Endothelial cell of umbilical vein (primary cell): ENCODE results near the gene JAML. TPM values are rescaled to one million over a fixed set of nuclear protein-coding genes. Genes with fewer than 3 reads are reported as not detected.

Experiments
- BruUV-seq: library from RNA; stranded (reverse); fragments of 400-500 nt; replicated peaks from 2 replicates; lab custom pipeline; 2021; lab: Mats Ljungman, UMichigan
- CTCF ChIA-PET: fragments of 300-600, 350-600 bp; sonication (Branson Sonifier 250); formaldehyde crosslinking; loops from one replicate; lab custom pipeline; 2021; ENCODE audit warnings: antibody characterized with exemption, inconsistent platforms; lab: Charles Lee
- POLR2A ChIA-PET: fragments of 300-600, 350-600 bp; sonication (Branson Sonifier 250); formaldehyde crosslinking; loops from one replicate; lab custom pipeline; 2021; ENCODE audit warnings: antibody characterized with exemption, inconsistent platforms; lab: Charles Lee
- DNase-seq: peaks from one replicate; pipeline ENCODE4 v3.0.0-alpha.2; 2011; ENCODE audit warnings: low read depth, low spot score
- FAIRE-seq: peaks from 2 replicates; lab custom pipeline; 2011; peaks lifted over from hg19 to GRCh38; lab: Jason Lieb, UNC
- H2AFZ ChIP-seq: 2 replicates; pipeline ENCODE4 v1.6.0; 2012; ENCODE audit warnings: low read depth, low read length, control low read depth, inconsistent platforms
- H3K27ac ChIP-seq: 2 replicates; pipeline ENCODE4 v1.5.1; 2011; ENCODE audit warnings: low read depth, mild to moderate bottlenecking, control low read depth, low read length, moderate library complexity; ENCODE audit not compliant: insufficient read depth
- H3K27me3 ChIP-seq, 2 experiments: 2 replicates each; pipeline versions ENCODE4 v1.6.0 to v1.6.1; 2011; ENCODE audit warnings: low read length in 2 of 2, mixed read lengths in 1 of 2; ENCODE audit not compliant: control insufficient read depth in 2 of 2, insufficient read depth in 2 of 2
- H3K36me3 ChIP-seq, 2 experiments: 2 replicates in 1 of 2; 3 replicates in 1 of 2; pipeline ENCODE4 v1.5.1; 2011; ENCODE audit warnings: low read length in 2 of 2, mild to moderate bottlenecking in 1 of 2, moderate library complexity in 1 of 2; ENCODE audit not compliant: control insufficient read depth in 2 of 2, insufficient read depth in 2 of 2; ENCODE audit errors: extremely low read depth in 1 of 2
- H3K4me1 ChIP-seq: 3 replicates; pipeline ENCODE4 v1.5.1; 2011; ENCODE audit warnings: mild to moderate bottlenecking, low read length; ENCODE audit not compliant: control insufficient read depth, insufficient read depth; ENCODE audit errors: extremely low read depth
- H3K4me2 ChIP-seq: 2 replicates; pipeline ENCODE4 v1.6.1; 2011; ENCODE audit warnings: low read length, control low read depth, mixed read lengths; ENCODE audit not compliant: insufficient read depth
- H3K4me3 ChIP-seq, 3 experiments: fragments of 200-600 bp in 1 of 3; sonication (generic), shearing (Covaris generic) in 1 of 3; replicated peaks in 1 of 3; 2 replicates each; pipeline ENCODE4 v1.5.1; 2011 to 2016; ENCODE audit warnings: control low read depth in 3 of 3, low read length in 3 of 3, mild to moderate bottlenecking in 2 of 3, inconsistent platforms in 1 of 3, low read depth in 1 of 3, moderate library complexity in 1 of 3; ENCODE audit not compliant: insufficient read depth in 1 of 3
- H3K79me2 ChIP-seq: 2 replicates; pipeline ENCODE4 v1.6.0; 2012; ENCODE audit warnings: low read length, inconsistent platforms; ENCODE audit not compliant: control insufficient read depth, insufficient read depth
- H3K9ac ChIP-seq: replicated peaks from 2 replicates; pipeline ENCODE3; 2011; ENCODE audit warnings: low read length, control low read depth; ENCODE audit not compliant: insufficient read depth; ENCODE audit errors: extremely low read depth
- H3K9me1 ChIP-seq: replicated peaks from 3 replicates; pipeline ENCODE4 v1.6.0; 2011; ENCODE audit warnings: mild to moderate bottlenecking, low read length; ENCODE audit not compliant: control insufficient read depth, insufficient read depth; ENCODE audit errors: extremely low read depth
- H3K9me3 ChIP-seq: replicated peaks from 2 replicates; pipeline ENCODE4 v1.5.1; 2012; ENCODE audit warnings: low read length, inconsistent platforms; ENCODE audit not compliant: control insufficient read depth, insufficient read depth
- H4K20me1 ChIP-seq: replicated peaks from 2 replicates; pipeline ENCODE3; 2011; ENCODE audit warnings: mild to moderate bottlenecking, low read length; ENCODE audit not compliant: control insufficient read depth, insufficient read depth; ENCODE audit errors: extremely low read depth
- CTCF ChIP-seq, 2 donors: IDR thresholded peaks; 1 replicate in 1 of 2; 2 replicates in 1 of 2; pipeline ENCODE4 v1.5.1; 2011; ENCODE audit warnings: low read length in 2 of 2, mild to moderate bottlenecking in 2 of 2, moderate library complexity in 2 of 2, control low read depth in 1 of 2, inconsistent platforms in 1 of 2, low read depth in 1 of 2; ENCODE audit not compliant: insufficient read depth in 1 of 2; ENCODE audit errors: extremely low read depth in 1 of 2
- EZH2 ChIP-seq: IDR thresholded peaks from 2 replicates; pipeline ENCODE4 v1.6.1; 2012; ENCODE audit warnings: borderline replicate concordance, low read depth, mild to moderate bottlenecking, moderate library complexity, low read length, inconsistent platforms; ENCODE audit not compliant: severe bottlenecking
- FOS ChIP-seq: IDR thresholded peaks from 2 replicates; pipeline ENCODE4 v1.6.1; 2011; ENCODE audit warnings: mild to moderate bottlenecking, low read length, moderate library complexity, borderline replicate concordance; ENCODE audit not compliant: insufficient read depth
- GATA2 ChIP-seq: IDR thresholded peaks from 2 replicates; pipeline ENCODE4 v1.7.0; 2011; ENCODE audit warnings: low read depth, mild to moderate bottlenecking, moderate library complexity, mixed read lengths, low read length; ENCODE audit not compliant: insufficient read length, insufficient read depth
- JUN ChIP-seq: IDR thresholded peaks from 2 replicates; pipeline ENCODE4 v1.6.1; 2011; ENCODE audit warnings: borderline replicate concordance, low read depth; ENCODE audit not compliant: insufficient read length, insufficient read depth
- MAX ChIP-seq: IDR thresholded peaks from 2 replicates; pipeline ENCODE4 v1.6.1; 2011; ENCODE audit not compliant: insufficient read depth, insufficient read length
- MYC ChIP-seq: IDR thresholded peaks from one replicate; pipeline ENCODE4 v1.6.1; 2011; ENCODE audit warnings: mild to moderate bottlenecking, low read depth, low read length
- POLR2A ChIP-seq: IDR thresholded peaks from 2 replicates; pipeline ENCODE4 v1.6.1; 2012; ENCODE audit warnings: low read depth, mild to moderate bottlenecking, control low read depth, low read length
- POLR2AphosphoS5 ChIP-seq: IDR thresholded peaks from 2 replicates; pipeline ENCODE4 v1.6.1; 2012; ENCODE audit warnings: low read depth, mild to moderate bottlenecking, control low read depth, low read length, moderate library complexity; ENCODE audit not compliant: insufficient read depth
- dilution Hi-C: fragments of 300-500 bp; cut with MboI; formaldehyde crosslinking; loops from one replicate; pipeline ENCODE4 v1.15.0; 2019; ENCODE audit warnings: low sequenced_read_pairs; ENCODE audit not compliant: extremely low pct_ligation_motif_present
- intact Hi-C: fragments of 100-400 bp; cut with micrococcal nuclease; formaldehyde crosslinking; loops from one replicate; pipeline ENCODE4 v1.10.0; 2022
- polyA plus RNA-seq, 4 experiments: library from polyadenylated mRNA; depleted of rRNA in 3 of 4; stranded (reverse) in 3 of 4; unstranded in 1 of 4; fragments of >200 nt; gene quantifications; 2 replicates each; pipeline versions ENCODE4 v1.2.1 to v1.2.3, GENCODE V29; 2011 to 2012; ENCODE audit warnings: missing spikeins in 1 of 4
- total RNA-seq: library from RNA; stranded (reverse); gene quantifications from 2 replicates; pipeline ENCODE4 v1.2.3, GENCODE V29; 2021

JAML gene
- total and polyA plus RNA-seq, 2 donors (not counting 3 experiments of a cell fraction or from before 2014, with no cell fraction given), result 0.04 to 0.35 TPM

GRCh38 chr11:118215262-118215661, 9.5 kb downstream of the JAML start:
- intact Hi-C loops, result no loop called here
- dilution Hi-C loops, result no loop called here
- TF ChIP-seq CTCF (IDR thresholded peaks at IDR 0.05; ENCODE audit: extremely low read depth in 1 of 2, insufficient read depth in 1 of 2, low read depth in 1 of 2, low read length in 2 of 2), result no peak
- no peak for TF ChIP-seq MYC
- no peak for TF ChIP-seq FOS
- TF ChIP-seq POLR2AphosphoS5, result no peak
- no peak for TF ChIP-seq GATA2
- no peak for TF ChIP-seq POLR2A
- TF ChIP-seq MAX, result no peak
- TF ChIP-seq JUN, result no peak
- TF ChIP-seq EZH2, result no peak
- H3K36me3 ChIP-seq, result no peaks in the 10 kb centered on the region
- FAIRE-seq (no peak), DNase-seq (no peak)
- no peak overlapping the region for H3K27ac ChIP-seq
- POLR2A ChIA-PET, result no interaction called here
- BruUV-seq, result no TSS peak
- no peak overlapping the region for H2AFZ ChIP-seq
- no peak overlapping the region for H3K4me3 ChIP-seq
- H3K9ac ChIP-seq, result no peak overlapping the region
- no peak overlapping the region for H3K4me2 ChIP-seq
- no peaks in the 10 kb centered on the region for H3K4me1 ChIP-seq
- H3K9me3 ChIP-seq, result no peaks in the 10 kb centered on the region
- CTCF ChIA-PET, result interaction anchor here (1.0 to 6.0 kb wide), 4 partner anchors 13 to 44 kb away, joined by 3 to 41 read pairs (median 4); no protein-coding TSS in a partner anchor
- H3K9me1 ChIP-seq, result no peaks in the 10 kb centered on the region
- H4K20me1 ChIP-seq, result no peaks in the 10 kb centered on the region
- H3K79me2 ChIP-seq, result no peaks in the 10 kb centered on the region
- peaks cover 22 to 33% of the 10 kb centered on the region in 2 experiments for H3K27me3 ChIP-seq
